SK-N-SH (cell line): ENCODE measurements around the gene STARD8. TPM values are rescaled to one million over a fixed set of nuclear protein-coding genes. Genes with fewer than 3 reads are reported as not detected.

Source experiments
- CTCF ChIA-PET: fragments of 300-600, 350-600 bp; formaldehyde crosslinking; extraction: SDS; loops from one replicate; lab custom pipeline; 2021; lab: Yijun Ruan, JAX
- POLR2A ChIA-PET: fragments of 350-600 bp; sonication (Branson Sonifier 250); formaldehyde crosslinking; extraction: SDS; loops from one replicate; lab custom pipeline; 2020; ENCODE audit warnings: antibody characterized with exemption, inconsistent platforms; lab: Yijun Ruan, JAX
- DNase-seq: peaks from one replicate; pipeline ENCODE4 v3.0.0; 2012
- H2AFZ ChIP-seq: fragments of 200-600 bp; sonication (generic); 2 replicates; pipeline ENCODE4 v1.8.1; 2016; ENCODE audit warnings: antibody characterized with exemption, mild to moderate bottlenecking, low read depth
- H3F3A ChIP-seq: fragments of 200-600 bp; sonication (generic); replicated peaks from 2 replicates; pipeline ENCODE3; 2016; ENCODE audit warnings: antibody characterized with exemption, mild to moderate bottlenecking; ENCODE audit not compliant: insufficient read depth
- H3K27ac ChIP-seq, 2 experiments: fragments of 200-500 bp in 1 of 2; fragments of 200-600 bp in 1 of 2; sonication (Bioruptor generic) in 1 of 2; sonication (generic), shearing (Covaris generic) in 1 of 2; 2 replicates each; pipeline versions ENCODE4 v1.5.1 to v1.6.1; 2014 to 2016; ENCODE audit warnings: low read depth in 2 of 2, inconsistent platforms in 1 of 2, low read length in 1 of 2, mild to moderate bottlenecking in 1 of 2, mixed read lengths in 1 of 2
- H3K27me3 ChIP-seq: fragments of 200-600 bp; sonication (generic), shearing (Covaris generic); 2 replicates; pipeline ENCODE4 v1.6.1; 2016; ENCODE audit warnings: mixed run types; ENCODE audit not compliant: insufficient read depth
- H3K36me3 ChIP-seq, 2 experiments: fragments of 200-500 bp in 1 of 2; fragments of 200-600 bp in 1 of 2; sonication (Bioruptor generic) in 1 of 2; sonication (generic) in 1 of 2; replicated peaks in 1 of 2; 2 replicates each; pipeline versions ENCODE3 to v1.5.1; 2014 to 2016; ENCODE audit warnings: low read length in 1 of 2, mild to moderate bottlenecking in 1 of 2; ENCODE audit not compliant: insufficient read depth in 2 of 2, control insufficient read depth in 1 of 2
- H3K4me1 ChIP-seq, 2 experiments: fragments of 200-500 bp in 1 of 2; fragments of 200-600 bp in 1 of 2; sonication (Bioruptor generic) in 1 of 2; sonication (generic), shearing (Covaris generic) in 1 of 2; 2 replicates each; pipeline versions ENCODE4 v1.5.1 to v1.6.1; 2014 to 2016; ENCODE audit warnings: low read depth in 1 of 2, low read length in 1 of 2, mixed run types in 1 of 2; ENCODE audit not compliant: insufficient read depth in 2 of 2, control insufficient read depth in 1 of 2
- H3K4me2 ChIP-seq: fragments of 200-600 bp; sonication (generic), shearing (Covaris generic); 2 replicates; pipeline ENCODE4 v1.6.1; 2017; ENCODE audit warnings: mixed run types
- H3K4me3 ChIP-seq, 2 experiments: fragments of 200-500 bp in 1 of 2; fragments of 200-600 bp in 1 of 2; sonication (Bioruptor generic) in 1 of 2; sonication (generic), shearing (Covaris generic) in 1 of 2; 2 replicates each; pipeline versions ENCODE4 v1.5.1 to v1.8.1; 2014 to 2016; ENCODE audit warnings: low read depth in 2 of 2, inconsistent platforms in 1 of 2, low read length in 1 of 2, mild to moderate bottlenecking in 1 of 2, mixed read lengths in 1 of 2, moderate library complexity in 1 of 2
- H3K79me2 ChIP-seq: fragments of 200-600 bp; sonication (generic); 2 replicates; pipeline ENCODE4 v1.8.1; 2017; ENCODE audit warnings: mild to moderate bottlenecking; ENCODE audit not compliant: insufficient read depth
- H3K9ac ChIP-seq: fragments of 200-600 bp; sonication (generic); 2 replicates; pipeline ENCODE4 v1.6.1; 2017; ENCODE audit warnings: mixed run types
- H3K9me2 ChIP-seq: fragments of 200-600 bp; sonication (generic); 2 replicates; pipeline ENCODE4 v1.6.1; 2017; ENCODE audit warnings: mixed run types
- H3K9me3 ChIP-seq: fragments of 200-600 bp; sonication (generic); 2 replicates; pipeline ENCODE4 v1.6.1; 2017; ENCODE audit warnings: mixed run types, mild to moderate bottlenecking, moderate library complexity
- H4K20me1 ChIP-seq: fragments of 200-600 bp; sonication (generic); 2 replicates; pipeline ENCODE4 v1.6.1; 2017; ENCODE audit warnings: mild to moderate bottlenecking, mixed run types; ENCODE audit not compliant: insufficient read depth
- CHD2 ChIP-seq: fragments of 150-350 bp; IDR thresholded peaks from 2 replicates; pipeline ENCODE4 v1.6.1; 2018; ENCODE audit warnings: low read length; ENCODE audit not compliant: partially characterized antibody
- CTCF ChIP-seq: fragments of 200-600 bp; sonication (generic); IDR thresholded peaks from 2 replicates; pipeline ENCODE4 v1.6.1; 2017; ENCODE audit warnings: antibody characterized with exemption, mild to moderate bottlenecking, moderate library complexity
- FOSL2 ChIP-seq: IDR thresholded peaks from 2 replicates; pipeline ENCODE4 v1.4.0; 2012; ENCODE audit warnings: low read depth, mild to moderate bottlenecking, moderate library complexity, borderline replicate concordance
- FOXM1 ChIP-seq: IDR thresholded peaks from 2 replicates; pipeline ENCODE4 v1.4.0; 2012; ENCODE audit warnings: low read depth, mild to moderate bottlenecking
- GABPA ChIP-seq: IDR thresholded peaks from 2 replicates; pipeline ENCODE4 v1.4.0; 2012; ENCODE audit warnings: low read depth, mild to moderate bottlenecking
- GATA2 ChIP-seq: sonication (generic); formaldehyde crosslinking; IDR thresholded peaks from 2 replicates; pipeline ENCODE4 v1.5.0; 2020; ENCODE audit warnings: mild to moderate bottlenecking, missing genetic modification reagents
- IRF3 ChIP-seq: fragments of 150-350 bp; IDR thresholded peaks from 2 replicates; pipeline ENCODE4 v1.6.1; 2016; ENCODE audit warnings: mild to moderate bottlenecking, low read depth, low read length
- MAX ChIP-seq: IDR thresholded peaks from 2 replicates; pipeline ENCODE4 v1.4.0; 2012; ENCODE audit warnings: low read depth
- MXI1 ChIP-seq: IDR thresholded peaks from 2 replicates; pipeline ENCODE4 v1.6.1; 2012; ENCODE audit warnings: mild to moderate bottlenecking, low read depth, low read length, improper control_type of control experiment
- NFIC ChIP-seq: IDR thresholded peaks from 2 replicates; pipeline ENCODE4 v1.4.0; 2012; ENCODE audit warnings: borderline replicate concordance
- POLR2AphosphoS5 ChIP-seq: IDR thresholded peaks from 2 replicates; pipeline ENCODE4 v1.6.1; 2012; ENCODE audit warnings: low read depth, low read length
- RAD21 ChIP-seq: IDR thresholded peaks from 2 replicates; pipeline ENCODE4 v1.6.1; 2012; ENCODE audit warnings: mild to moderate bottlenecking, low read length
- RCOR1 ChIP-seq: fragments of 150-350 bp; IDR thresholded peaks from 2 replicates; pipeline ENCODE4 v1.6.1; 2017; ENCODE audit warnings: antibody characterized with exemption, low read length
- RXRA ChIP-seq: IDR thresholded peaks from 2 replicates; pipeline ENCODE4 v1.4.0; 2012; ENCODE audit warnings: low read depth, mild to moderate bottlenecking, borderline replicate concordance
- SMC3 ChIP-seq: IDR thresholded peaks from 2 replicates; pipeline ENCODE4 v1.6.1; 2012; ENCODE audit warnings: low read depth, low read length, improper control_type of control experiment
- TAF1 ChIP-seq: IDR thresholded peaks from 2 replicates; pipeline ENCODE4 v1.6.1; 2012; ENCODE audit warnings: low read depth, mild to moderate bottlenecking, low read length, moderate library complexity, borderline replicate concordance
- TCF12 ChIP-seq: IDR thresholded peaks from 2 replicates; pipeline ENCODE4 v1.4.0; 2012
- TEAD4 ChIP-seq: IDR thresholded peaks from 2 replicates; pipeline ENCODE4 v1.4.0; 2012; ENCODE audit warnings: mild to moderate bottlenecking, borderline replicate concordance; ENCODE audit not compliant: insufficient read depth
- USF1 ChIP-seq: IDR thresholded peaks from 2 replicates; pipeline ENCODE4 v1.4.0; 2012; ENCODE audit warnings: low read depth, borderline replicate concordance
- WGBS: methylation state at CpG from one replicate; pipeline ENCODE4 v1.1.6; 2017; ENCODE audit warnings: low lambda C conversion rate; 5-methylcytosine and 5-hydroxymethylcytosine counted together
- polyA plus RNA-seq, 3 experiments: library from polyadenylated mRNA; depleted of rRNA; stranded (reverse); fragments of >200 nt; gene quantifications; 2 replicates each; pipeline ENCODE4 v1.2.3, GENCODE V29; 2012
- TF ChIP-seq, protein P1 (sequence below): IDR thresholded peaks from 2 replicates; pipeline ENCODE4; 2012

Gene STARD8
- polyA plus RNA-seq, 1 of the 3 experiments (the other 2 are of a cell fraction): 2.6 TPM

GRCh38 chrX:68676335-68676734 is 28.9 kb downstream of the STARD8 start:
- Histone ChIP-seq H3F3A (no peaks in the 10 kb centered on the region), H3K79me2 (no peaks in the 10 kb centered on the region), H3K4me1 (no peaks in the 10 kb centered on the region), H3K9ac (no peak overlapping the region), H3K27me3 (no peaks in the 10 kb centered on the region), H3K4me3 (no peak overlapping the region), H4K20me1 (no peaks in the 10 kb centered on the region)
- no peak for TF ChIP-seq CTCF
- TF ChIP-seq FOXM1: no peak
- no peak for TF ChIP-seq RAD21
- no peak for TF ChIP-seq USF1
- no peak for TF ChIP-seq NFIC
- TF ChIP-seq TCF12: no peak
- no peak for TF ChIP-seq SMC3
- no peak for TF ChIP-seq TEAD4
- TF ChIP-seq MXI1: no peak
- TF ChIP-seq, protein P1, sequence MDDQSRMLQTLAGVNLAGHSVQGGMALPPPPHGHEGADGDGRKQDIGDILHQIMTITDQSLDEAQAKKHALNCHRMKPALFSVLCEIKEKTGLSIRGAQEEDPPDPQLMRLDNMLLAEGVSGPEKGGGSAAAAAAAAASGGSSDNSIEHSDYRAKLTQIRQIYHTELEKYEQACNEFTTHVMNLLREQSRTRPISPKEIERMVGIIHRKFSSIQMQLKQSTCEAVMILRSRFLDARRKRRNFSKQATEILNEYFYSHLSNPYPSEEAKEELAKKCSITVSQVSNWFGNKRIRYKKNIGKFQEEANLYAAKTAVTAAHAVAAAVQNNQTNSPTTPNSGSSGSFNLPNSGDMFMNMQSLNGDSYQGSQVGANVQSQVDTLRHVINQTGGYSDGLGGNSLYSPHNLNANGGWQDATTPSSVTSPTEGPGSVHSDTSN: no peak
- no peak for TF ChIP-seq MAX
- TF ChIP-seq GABPA: no peak
- no peak for TF ChIP-seq RXRA
- TF ChIP-seq TAF1: no peak
- TF ChIP-seq, all 33 proteins: peak for 0
- H3K36me3 ChIP-seq: no peaks in the 10 kb centered on the region
- no peak for DNase-seq
- no peak overlapping the region for H2AFZ ChIP-seq
- WGBS: 28% methylated on average over 3 of the region's 3 CpGs
- ChIA-PET CTCF (no interaction called here), POLR2A (no interaction called here)
- no peaks in the 10 kb centered on the region for H3K9me3 ChIP-seq
- no peak overlapping the region for H3K4me2 ChIP-seq
- no peaks in the 10 kb centered on the region for H3K9me2 ChIP-seq
- no peak overlapping the region for H3K27ac ChIP-seq

- CTCF ChIA-PET: interaction anchor here (0.6 kb wide), 1 partner anchor 1512 kb away, joined by 3 read pairs; no protein-coding TSS in a partner anchor
These were observed 30.5 kb downstream of the STARD8 start for GRCh38 chrX:68677998-68678397.

More at GRCh38 chrX:68677998-68678397, 30.5 kb downstream of the STARD8 start:
- no peak overlapping the region for H2AFZ ChIP-seq
- H3K27ac ChIP-seq: no peak overlapping the region
- H4K20me1 ChIP-seq: no peaks in the 10 kb centered on the region
- H3K27me3 ChIP-seq: no peaks in the 10 kb centered on the region; the same call in 1 of the 2 replicates
- H3K36me3 ChIP-seq: no peaks in the 10 kb centered on the region
- WGBS: 48% methylated on average over 4 of the region's 4 CpGs
- no peaks in the 10 kb centered on the region for H3K79me2 ChIP-seq
- no peak overlapping the region for H3K4me3 ChIP-seq
- no peaks in the 10 kb centered on the region for H3F3A ChIP-seq
- POLR2A ChIA-PET: no interaction called here
- H3K9me3 ChIP-seq: no peaks in the 10 kb centered on the region
- no peak for DNase-seq
- TF ChIP-seq SMC3: no peak
- TF ChIP-seq RCOR1: no peak
- TF ChIP-seq RXRA: no peak
- no peak for TF ChIP-seq CHD2
- no peak for TF ChIP-seq USF1
- no peak for TF ChIP-seq FOSL2
- no peak for TF ChIP-seq GATA2 (CRISPR knock-in tag)
- no peak for TF ChIP-seq IRF3
- TF ChIP-seq POLR2AphosphoS5: no peak
- no peak for TF ChIP-seq MXI1
- no peak for TF ChIP-seq TAF1
- no peak for TF ChIP-seq NFIC
- no peaks in the 10 kb centered on the region for H3K4me1 ChIP-seq
- H3K9me2 ChIP-seq: no peaks in the 10 kb centered on the region
- H3K4me2 ChIP-seq: no peak overlapping the region
- no peak overlapping the region for H3K9ac ChIP-seq
